ENCODE data around the gene LAG3.

LAG3 gene

DNA sequence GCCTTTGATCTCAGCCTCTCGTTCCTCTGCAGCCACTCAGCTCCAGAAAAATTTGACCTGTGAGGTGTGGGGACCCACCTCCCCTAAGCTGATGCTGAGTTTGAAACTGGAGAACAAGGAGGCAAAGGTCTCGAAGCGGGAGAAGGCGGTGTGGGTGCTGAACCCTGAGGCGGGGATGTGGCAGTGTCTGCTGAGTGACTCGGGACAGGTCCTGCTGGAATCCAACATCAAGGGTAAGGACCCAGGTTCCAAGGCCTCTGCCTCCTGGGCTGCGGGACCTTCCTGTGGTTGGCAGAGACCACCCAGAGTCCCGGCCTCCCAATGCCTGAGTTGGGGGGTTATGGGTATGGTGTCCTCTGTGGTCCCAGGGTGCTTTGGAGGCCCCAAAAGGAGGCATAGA is 44.8 kb downstream of the LAG3 start:
- TF ChIP-seq, protein P1, sequence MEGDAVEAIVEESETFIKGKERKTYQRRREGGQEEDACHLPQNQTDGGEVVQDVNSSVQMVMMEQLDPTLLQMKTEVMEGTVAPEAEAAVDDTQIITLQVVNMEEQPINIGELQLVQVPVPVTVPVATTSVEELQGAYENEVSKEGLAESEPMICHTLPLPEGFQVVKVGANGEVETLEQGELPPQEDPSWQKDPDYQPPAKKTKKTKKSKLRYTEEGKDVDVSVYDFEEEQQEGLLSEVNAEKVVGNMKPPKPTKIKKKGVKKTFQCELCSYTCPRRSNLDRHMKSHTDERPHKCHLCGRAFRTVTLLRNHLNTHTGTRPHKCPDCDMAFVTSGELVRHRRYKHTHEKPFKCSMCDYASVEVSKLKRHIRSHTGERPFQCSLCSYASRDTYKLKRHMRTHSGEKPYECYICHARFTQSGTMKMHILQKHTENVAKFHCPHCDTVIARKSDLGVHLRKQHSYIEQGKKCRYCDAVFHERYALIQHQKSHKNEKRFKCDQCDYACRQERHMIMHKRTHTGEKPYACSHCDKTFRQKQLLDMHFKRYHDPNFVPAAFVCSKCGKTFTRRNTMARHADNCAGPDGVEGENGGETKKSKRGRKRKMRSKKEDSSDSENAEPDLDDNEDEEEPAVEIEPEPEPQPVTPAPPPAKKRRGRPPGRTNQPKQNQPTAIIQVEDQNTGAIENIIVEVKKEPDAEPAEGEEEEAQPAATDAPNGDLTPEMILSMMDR (IDR thresholded peaks at IDR 0.05; ENCODE audit: control insufficient read depth, insufficient read depth, low read depth, low read length, missing control alignments), result no peak
- no peak overlapping the region for H3K4me3 ChIP-seq (ENCODE audit: control insufficient read depth, low read depth, low read length)
- DNase-seq (ENCODE audit: low read depth), result no peak

DNA sequence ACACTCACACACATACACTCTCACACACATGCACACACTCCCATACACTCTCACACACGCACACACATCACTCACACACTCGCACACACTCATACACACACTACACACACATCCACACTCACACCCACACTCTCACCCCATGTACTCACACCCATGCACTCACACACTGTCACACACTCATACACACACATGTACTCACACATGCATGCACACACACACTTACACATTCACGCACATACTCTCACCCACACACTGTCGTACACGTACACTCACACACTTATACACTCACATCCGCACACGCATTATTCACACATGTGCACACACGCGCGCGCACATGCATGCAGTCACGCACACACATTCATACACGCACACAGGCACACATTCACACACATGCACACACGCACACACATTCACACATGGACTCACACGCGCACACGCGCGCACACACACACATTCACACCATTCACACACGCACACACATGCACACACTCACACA is 45.4 kb downstream of the LAG3 start:
- no peak for DNase-seq (ENCODE audit: low read depth)

DNA sequence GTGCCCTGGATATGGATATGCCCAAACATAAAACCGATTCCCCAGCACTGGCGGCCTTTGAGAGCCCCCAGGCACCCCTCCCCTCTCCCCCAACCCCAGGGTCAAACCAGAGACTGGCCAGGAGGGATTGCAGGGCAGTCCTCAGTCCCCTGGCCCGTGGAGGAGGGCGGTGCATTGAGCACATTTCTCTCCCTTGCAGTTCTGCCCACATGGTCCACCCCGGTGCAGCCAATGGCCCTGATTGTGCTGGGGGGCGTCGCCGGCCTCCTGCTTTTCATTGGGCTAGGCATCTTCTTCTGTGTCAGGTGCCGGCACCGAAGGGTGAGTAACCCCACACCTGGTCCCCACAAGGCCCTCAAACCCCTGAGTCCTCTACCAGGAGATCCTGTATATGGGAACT is 45.9 kb downstream of the LAG3 start:
- H3K4me3 ChIP-seq (ENCODE audit: control insufficient read depth, low read depth, low read length), result no peak overlapping the region
- TF ChIP-seq, protein P1 (IDR thresholded peaks at IDR 0.05; ENCODE audit: control insufficient read depth, insufficient read depth, low read depth, low read length, missing control alignments), result no peak
- DNase-seq (ENCODE audit: low read depth), result no peak

More for the DNA sequence above, 45.4 kb downstream of the LAG3 start:
- H3K4me3 ChIP-seq (ENCODE audit: control insufficient read depth, low read depth, low read length), result no peak overlapping the region
- TF ChIP-seq, protein P1 (IDR thresholded peaks at IDR 0.05; ENCODE audit: control insufficient read depth, insufficient read depth, low read depth, low read length, missing control alignments), result no peak

DNA sequence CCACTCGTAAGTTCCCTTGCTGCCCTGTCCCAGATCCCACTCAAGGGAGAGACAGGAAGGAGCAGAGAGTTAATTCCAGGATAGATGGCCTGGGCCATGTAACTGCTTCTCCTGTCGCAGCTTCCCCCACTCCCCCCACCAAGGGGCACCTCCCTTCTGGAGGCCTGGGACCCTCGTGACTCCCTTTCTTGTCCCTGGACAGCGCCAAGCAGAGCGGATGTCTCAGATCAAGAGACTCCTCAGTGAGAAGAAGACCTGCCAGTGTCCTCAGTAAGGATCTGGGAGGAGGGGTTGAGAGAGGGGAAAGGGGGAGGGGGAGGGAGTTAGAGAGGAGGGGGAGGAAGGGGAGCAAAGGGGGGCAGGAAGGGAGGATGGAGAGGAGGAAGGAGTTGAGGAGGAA is 46.3 kb downstream of the LAG3 start:
- no peak overlapping the region for H3K4me3 ChIP-seq (ENCODE audit: control insufficient read depth, low read depth, low read length)
- DNase-seq (ENCODE audit: low read depth), result no peak

DNA sequence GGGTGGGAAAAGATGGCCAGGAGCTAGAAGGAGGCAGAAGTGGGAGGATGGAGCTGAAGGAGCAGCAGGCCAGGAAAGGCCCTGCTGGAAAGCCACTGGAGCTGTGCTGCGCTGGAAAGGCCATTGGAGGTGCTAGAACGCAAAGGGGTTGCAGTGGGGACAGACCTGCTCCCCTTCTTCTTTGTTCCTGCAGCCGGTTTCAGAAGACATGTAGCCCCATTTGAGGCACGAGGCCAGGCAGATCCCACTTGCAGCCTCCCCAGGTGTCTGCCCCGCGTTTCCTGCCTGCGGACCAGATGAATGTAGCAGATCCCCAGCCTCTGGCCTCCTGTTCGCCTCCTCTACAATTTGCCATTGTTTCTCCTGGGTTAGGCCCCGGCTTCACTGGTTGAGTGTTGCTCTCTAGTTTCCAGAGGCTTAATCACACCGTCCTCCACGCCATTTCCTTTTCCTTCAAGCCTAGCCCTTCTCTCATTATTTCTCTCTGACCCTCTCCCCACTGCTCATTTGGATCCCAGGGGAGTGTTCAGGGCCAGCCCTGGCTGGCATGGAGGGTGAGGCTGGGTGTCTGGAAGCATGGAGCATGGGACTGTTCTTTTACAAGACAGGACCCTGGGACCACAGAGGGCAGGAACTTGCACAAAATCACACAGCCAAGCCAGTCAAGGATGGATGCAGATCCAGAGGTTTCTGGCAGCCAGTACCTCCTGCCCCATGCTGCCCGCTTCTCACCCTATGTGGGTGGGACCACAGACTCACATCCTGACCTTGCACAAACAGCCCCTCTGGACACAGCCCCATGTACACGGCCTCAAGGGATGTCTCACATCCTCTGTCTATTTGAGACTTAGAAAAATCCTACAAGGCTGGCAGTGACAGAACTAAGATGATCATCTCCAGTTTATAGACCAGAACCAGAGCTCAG is 47.0 kb downstream of the LAG3 start:
- no peak for DNase-seq (ENCODE audit: low read depth)
- TF ChIP-seq, protein P1 (IDR thresholded peaks at IDR 0.05; ENCODE audit: control insufficient read depth, insufficient read depth, low read depth, low read length, missing control alignments), result no peak
- H3K4me3 ChIP-seq (ENCODE audit: control insufficient read depth, low read depth, low read length), result no peak overlapping the region

More for the DNA sequence above, 46.3 kb downstream of the LAG3 start:
- TF ChIP-seq, protein P1 (IDR thresholded peaks at IDR 0.05; ENCODE audit: control insufficient read depth, insufficient read depth, low read depth, low read length, missing control alignments), result no peak

DNA sequence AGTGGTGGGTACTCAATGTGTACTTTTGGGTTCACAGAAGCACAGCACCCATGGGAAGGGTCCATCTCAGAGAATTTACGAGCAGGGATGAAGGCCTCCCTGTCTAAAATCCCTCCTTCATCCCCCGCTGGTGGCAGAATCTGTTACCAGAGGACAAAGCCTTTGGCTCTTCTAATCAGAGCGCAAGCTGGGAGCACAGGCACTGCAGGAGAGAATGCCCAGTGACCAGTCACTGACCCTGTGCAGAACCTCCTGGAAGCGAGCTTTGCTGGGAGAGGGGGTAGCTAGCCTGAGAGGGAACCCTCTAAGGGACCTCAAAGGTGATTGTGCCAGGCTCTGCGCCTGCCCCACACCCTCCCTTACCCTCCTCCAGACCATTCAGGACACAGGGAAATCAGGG is 47.8 kb downstream of the LAG3 start:
- DNase-seq (ENCODE audit: low read depth), result no peak
- TF ChIP-seq, protein P1 (IDR thresholded peaks at IDR 0.05; ENCODE audit: control insufficient read depth, insufficient read depth, low read depth, low read length, missing control alignments), result no peak
- H3K4me3 ChIP-seq (ENCODE audit: control insufficient read depth, low read depth, low read length), result no peak overlapping the region

Data from AG09309 (cell line).